HUES64 (cell line): Measurements from ENCODE around the gene ANKRD18B. TPM values are rescaled to one million over a fixed set of nuclear protein-coding genes. Genes with fewer than 3 reads are reported as not detected.
A peak's percentile ranks its signal among the peaks of the same experiment; 100 is the strongest.
"Not testable (repeated sequence)": the region's sequence is repeated elsewhere in the genome, so short reads cannot be mapped to it uniquely, and the experiment has no call there.

ENCODE experiments used
- H3K27ac ChIP-seq: 2 replicates; pipeline ENCODE4 v1.7.0; 2013; ENCODE audit warnings: low read depth, low read length, inconsistent platforms
- H3K27me3 ChIP-seq: 2 replicates; pipeline ENCODE4 v1.6.1; 2013; ENCODE audit warnings: mild to moderate bottlenecking, low read length; ENCODE audit not compliant: insufficient read depth
- H3K36me3 ChIP-seq: 2 replicates; pipeline ENCODE4 v1.6.1; 2013; ENCODE audit warnings: mild to moderate bottlenecking, low read length; ENCODE audit not compliant: insufficient read depth
- H3K4me1 ChIP-seq: 2 replicates; pipeline ENCODE4 v1.6.1; 2013; ENCODE audit warnings: mild to moderate bottlenecking, low read length, moderate library complexity; ENCODE audit not compliant: insufficient read depth
- H3K4me3 ChIP-seq: 2 replicates; pipeline ENCODE4 v1.5.1; 2013; ENCODE audit warnings: mild to moderate bottlenecking, low read length, moderate library complexity
- H3K9ac ChIP-seq: 2 replicates; pipeline ENCODE4 v1.6.1; 2013; ENCODE audit warnings: mild to moderate bottlenecking, low read depth, low read length
- H3K9me3 ChIP-seq: 2 replicates; pipeline ENCODE4 v1.6.1; 2013; ENCODE audit warnings: low read depth, low read length; ENCODE audit not compliant: insufficient read depth
- WGBS: fragments of 150-250, 120-280 bp; methylation state at CpG from one replicate; pipeline ENCODE4 v1.1.7; 2013; ENCODE audit warnings: missing lambda C conversion rate; 5-methylcytosine and 5-hydroxymethylcytosine counted together
- polyA plus RNA-seq, 2 experiments: library from polyadenylated mRNA; stranded (reverse); fragments of 50-300 nt; gene quantifications; one replicate each; pipeline ENCODE4 v1.2.3, GENCODE V29; 2013

Gene ANKRD18B
- polyA plus RNA-seq (2013, experiment 1 of 2): 7.5 TPM
- polyA plus RNA-seq (2013, experiment 2 of 2): 10.8 TPM

GRCh38 chr9:33523397-33524305 is at the start of gene ANKRD18B:
Gene ANKRD18B (plus strand): TSS chr9:33524251. CDS start chr9:33524490, 239 bp downstream.
- Histone ChIP-seq H3K9ac (peak within 1 kb of the TSS; percentile 86), H3K4me3 (peak within 1 kb of the TSS; percentile 84), H3K27me3 (peaks cover 12% of the 10 kb centered on the region)
- H3K9me3 ChIP-seq, H3K4me1 ChIP-seq, H3K27ac ChIP-seq, H3K36me3 ChIP-seq: not testable (repeated sequence)
- WGBS: under 1% methylated on average over 73 of the region's 73 CpGs

- no peaks in the 10 kb centered on the region for H3K4me1 ChIP-seq
- no peak overlapping the region for H3K9ac ChIP-seq
- no peak overlapping the region for H3K4me3 ChIP-seq
- H3K9me3 ChIP-seq: no peaks in the 10 kb centered on the region
- H3K27me3 ChIP-seq: no peaks in the 10 kb centered on the region
- H3K36me3 ChIP-seq: peaks cover 18% of the 10 kb centered on the region
- H3K27ac ChIP-seq: no peak overlapping the region
- no CpG with 5 or more reads among the region's 1 CpG for WGBS
Observed at GRCh38 chr9:33475357-33475756, 48.7 kb upstream of the ANKRD18B start.

- whole genome bisulfite sequencing: 94% methylated on average over 10 of the region's 10 CpGs
- Histone ChIP-seq H3K27ac (no peak overlapping the region), H3K9ac (no peak overlapping the region), H3K9me3 (no peaks in the 10 kb centered on the region), H3K27me3 (no peaks in the 10 kb centered on the region), H3K4me3 (no peak overlapping the region), H3K4me1 (no peaks in the 10 kb centered on the region), H3K36me3 (peaks cover 9% of the 10 kb centered on the region)
Observed at GRCh38 chr9:33476503-33476902, 47.5 kb upstream of the ANKRD18B start.

- Histone ChIP-seq H3K4me3 (no peak overlapping the region), H3K9ac (no peak overlapping the region), H3K36me3 (no peaks in the 10 kb centered on the region), H3K9me3 (no peaks in the 10 kb centered on the region), H3K27ac (no peak overlapping the region), H3K27me3 (no peaks in the 10 kb centered on the region), H3K4me1 (no peaks in the 10 kb centered on the region)
- 91% methylated on average over 2 of the region's 2 CpGs for WGBS
Observed at GRCh38 chr9:33480106-33480505, 43.9 kb upstream of the ANKRD18B start.

- Histone ChIP-seq H3K36me3 (no peaks in the 10 kb centered on the region), H3K27me3 (no peaks in the 10 kb centered on the region), H3K27ac (no peak overlapping the region), H3K4me3 (no peak overlapping the region), H3K9me3 (no peaks in the 10 kb centered on the region), H3K4me1 (no peaks in the 10 kb centered on the region), H3K9ac (no peak overlapping the region)
- 95% methylated on average over 6 of the region's 6 CpGs for WGBS
Observed at GRCh38 chr9:33480976-33481375, 43.1 kb upstream of the ANKRD18B start.

- not testable (repeated sequence) for H3K27ac ChIP-seq, H3K27me3 ChIP-seq, H3K9me3 ChIP-seq, H3K4me1 ChIP-seq, H3K4me3 ChIP-seq, H3K36me3 ChIP-seq, H3K9ac ChIP-seq
Observed at GRCh38 chr9:33485312-33485711, 38.7 kb upstream of the ANKRD18B start.

GRCh38 chr9:33489066-33489465 is 35.0 kb upstream of the ANKRD18B start:
- 91% methylated on average over 2 of the region's 2 CpGs for WGBS
- H3K27me3 ChIP-seq: no peaks in the 10 kb centered on the region
- no peaks in the 10 kb centered on the region for H3K4me1 ChIP-seq
- H3K4me3 ChIP-seq: no peak overlapping the region
- H3K27ac ChIP-seq: no peak overlapping the region
- no peaks in the 10 kb centered on the region for H3K9me3 ChIP-seq
- H3K9ac ChIP-seq: no peak overlapping the region
- H3K36me3 ChIP-seq: no peaks in the 10 kb centered on the region

- H3K9ac ChIP-seq, H3K4me1 ChIP-seq, H3K27ac ChIP-seq, H3K36me3 ChIP-seq, H3K4me3 ChIP-seq, H3K9me3 ChIP-seq, H3K27me3 ChIP-seq: not testable (repeated sequence)
- no CpG with 5 or more reads among the region's 2 CpGs for WGBS
Observed at GRCh38 chr9:33493819-33494218, 30.2 kb upstream of the ANKRD18B start.

GRCh38 chr9:33498387-33498786 is 25.7 kb upstream of the ANKRD18B start:
- 100% methylated on average over 1 of the region's 1 CpG for WGBS
- Histone ChIP-seq H3K4me3 (no peak overlapping the region), H3K4me1 (no peaks in the 10 kb centered on the region), H3K9me3 (no peaks in the 10 kb centered on the region), H3K27ac (no peak overlapping the region), H3K9ac (no peak overlapping the region), H3K27me3 (no peaks in the 10 kb centered on the region), H3K36me3 (no peaks in the 10 kb centered on the region)

GRCh38 chr9:33506626-33507370 is 17.3 kb upstream of the ANKRD18B start:
- H3K27ac ChIP-seq: no peak overlapping the region
- WGBS: 72% methylated on average over 7 of the region's 7 CpGs
- no peak overlapping the region for H3K4me3 ChIP-seq
- H3K9me3 ChIP-seq: no peaks in the 10 kb centered on the region
- no peaks in the 10 kb centered on the region for H3K36me3 ChIP-seq
- no peaks in the 10 kb centered on the region for H3K27me3 ChIP-seq
- no peaks in the 10 kb centered on the region for H3K4me1 ChIP-seq
- no peak overlapping the region for H3K9ac ChIP-seq
